HUES48 (cell line): ENCODE results near the gene BPHL.

Experiments used
- H3K27ac ChIP-seq: one replicate; pipeline ENCODE4 v1.7.0; 2013; ENCODE audit warnings: low read depth, low read length, inconsistent platforms
- H3K27me3 ChIP-seq: 2 replicates; pipeline ENCODE4 v1.6.1; 2013; ENCODE audit warnings: mild to moderate bottlenecking, low read length; ENCODE audit not compliant: control insufficient read depth, insufficient read depth
- H3K36me3 ChIP-seq: 2 replicates; pipeline ENCODE4 v1.6.1; 2013; ENCODE audit warnings: low read length; ENCODE audit not compliant: control insufficient read depth, insufficient read depth
- H3K4me1 ChIP-seq: 2 replicates; pipeline ENCODE4 v1.6.1; 2013; ENCODE audit warnings: mild to moderate bottlenecking, low read length; ENCODE audit not compliant: control insufficient read depth, insufficient read depth
- H3K4me3 ChIP-seq: 2 replicates; pipeline ENCODE4 v1.5.1; 2013; ENCODE audit warnings: mild to moderate bottlenecking, low read depth, low read length
- H3K9ac ChIP-seq: 2 replicates; pipeline ENCODE4 v1.6.1; 2013; ENCODE audit warnings: mild to moderate bottlenecking, low read depth, low read length, moderate library complexity
- H3K9me3 ChIP-seq: 2 replicates; pipeline ENCODE4 v1.6.1; 2013; ENCODE audit warnings: low read length; ENCODE audit not compliant: control insufficient read depth, insufficient read depth

Gene BPHL

GRCh38 chr6:3086282-3086946 lies 32.1 kb upstream of the BPHL start:
- no peak overlapping the region for H3K9ac ChIP-seq
- H3K27ac ChIP-seq, result no peak overlapping the region
- H3K27me3 ChIP-seq, result no peaks in the 10 kb centered on the region
- H3K4me1 ChIP-seq, result no peaks in the 10 kb centered on the region
- peaks cover 84% of the 10 kb centered on the region for H3K36me3 ChIP-seq
- no peak overlapping the region for H3K4me3 ChIP-seq
- H3K9me3 ChIP-seq, result peaks cover 50% of the 10 kb centered on the region

DNA sequence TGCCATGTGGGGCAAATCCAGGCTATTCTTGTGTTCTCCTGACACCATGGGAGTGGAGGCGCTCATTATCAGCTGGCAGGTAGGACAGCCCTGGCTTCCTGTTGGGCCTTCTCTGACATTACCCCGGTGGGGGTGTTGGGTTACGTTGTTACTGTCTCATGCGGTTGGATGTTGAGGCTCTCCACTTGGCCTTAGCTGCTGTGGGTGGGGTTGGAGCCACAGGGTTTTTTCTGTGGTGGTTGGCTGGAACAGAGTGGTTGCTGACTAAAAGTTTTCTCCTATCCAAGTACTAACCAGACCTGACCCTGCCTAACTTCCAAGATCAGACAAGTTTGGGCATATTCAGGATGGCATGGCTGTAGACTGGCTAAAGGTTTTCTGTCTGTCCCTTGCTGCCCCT lies 30.1 kb upstream of the BPHL start:
- Histone ChIP-seq H3K9me3 (peaks cover 50% of the 10 kb centered on the region), H3K27ac (no peak overlapping the region), H3K36me3 (peaks cover 70% of the 10 kb centered on the region), H3K9ac (no peak overlapping the region), H3K4me3 (no peak overlapping the region), H3K27me3 (no peaks in the 10 kb centered on the region), H3K4me1 (no peaks in the 10 kb centered on the region)

GRCh38 chr6:3088968-3089367 lies 29.5 kb upstream of the BPHL start:
- H3K36me3 ChIP-seq, result peaks cover 66% of the 10 kb centered on the region
- H3K9ac ChIP-seq, result no peak overlapping the region
- H3K9me3 ChIP-seq, result peaks cover 52% of the 10 kb centered on the region
- no peaks in the 10 kb centered on the region for H3K4me1 ChIP-seq
- no peaks in the 10 kb centered on the region for H3K27me3 ChIP-seq
- peak overlapping the region; percentile 31; the same call in 1 of the 2 replicates for H3K4me3 ChIP-seq
- no peak overlapping the region for H3K27ac ChIP-seq

DNA sequence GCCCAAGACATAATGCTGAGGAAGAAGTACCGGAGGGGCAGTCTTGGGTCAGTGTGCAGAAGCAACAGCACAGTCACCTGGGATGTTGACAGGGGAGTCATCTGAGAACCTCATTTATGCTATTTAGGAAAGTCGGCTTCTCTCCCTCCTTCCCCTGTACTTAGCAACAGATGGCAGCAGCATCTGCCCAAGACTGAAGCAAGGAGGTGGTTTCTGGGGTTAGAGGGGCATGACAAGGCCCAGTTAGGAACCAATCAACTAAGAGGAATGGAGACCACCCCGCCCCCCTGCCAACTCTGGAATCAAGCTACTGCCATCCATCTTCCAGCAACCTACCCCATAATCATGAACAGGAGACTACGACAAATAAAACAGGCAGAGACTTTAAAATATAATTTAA lies 28.5 kb upstream of the BPHL start:
- peak overlapping the region; percentile 31 for H3K4me3 ChIP-seq
- peaks cover 59% of the 10 kb centered on the region for H3K9me3 ChIP-seq
- no peak overlapping the region for H3K9ac ChIP-seq
- H3K27me3 ChIP-seq, result no peaks in the 10 kb centered on the region
- H3K4me1 ChIP-seq, result no peaks in the 10 kb centered on the region
- no peak overlapping the region for H3K27ac ChIP-seq
- peaks cover 67% of the 10 kb centered on the region for H3K36me3 ChIP-seq

DNA sequence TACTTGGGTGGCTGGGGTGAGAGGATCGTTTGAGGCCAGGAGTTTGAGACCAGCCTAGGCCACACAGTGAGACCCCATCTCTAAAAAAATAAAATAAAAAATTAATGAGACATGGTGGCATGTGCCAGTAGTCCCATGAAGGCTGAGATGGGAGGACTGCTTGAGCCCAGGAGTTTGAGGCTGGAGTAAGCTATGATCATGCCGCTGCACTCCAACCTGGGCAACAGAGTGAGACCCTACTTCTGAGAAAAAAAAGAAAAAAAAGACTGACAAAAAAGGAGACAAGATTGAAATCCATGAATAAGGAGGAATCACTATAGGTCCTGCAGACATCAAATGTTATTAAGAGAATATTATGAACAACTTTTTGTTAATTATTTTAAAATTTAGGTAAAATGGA lies 23.7 kb upstream of the BPHL start:
- H3K27me3 ChIP-seq, result no peaks in the 10 kb centered on the region
- no peak overlapping the region for H3K27ac ChIP-seq
- H3K4me1 ChIP-seq, result no peaks in the 10 kb centered on the region
- H3K9me3 ChIP-seq, result peaks cover 40% of the 10 kb centered on the region
- H3K9ac ChIP-seq, result no peak overlapping the region
- no peak overlapping the region for H3K4me3 ChIP-seq
- peaks cover 57% of the 10 kb centered on the region for H3K36me3 ChIP-seq

DNA sequence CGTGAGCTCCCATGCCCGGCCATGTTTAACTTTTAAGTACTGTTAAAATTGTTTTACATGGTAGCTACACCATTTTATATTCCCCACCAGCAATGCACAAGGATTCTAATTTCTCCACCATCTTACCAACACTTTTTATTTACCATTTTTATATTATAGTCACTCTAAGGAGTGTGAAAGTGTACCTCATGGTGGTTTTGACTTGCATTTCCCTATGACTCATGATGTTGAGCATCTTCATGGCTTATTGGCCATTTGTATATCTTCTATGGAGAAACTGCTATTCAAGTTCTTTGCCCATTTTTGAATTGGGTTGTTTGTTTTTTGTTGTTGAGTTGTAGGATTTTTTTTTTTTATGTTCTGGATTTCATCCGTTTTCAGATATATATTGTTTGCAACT lies 15.6 kb upstream of the BPHL start:
- no peak overlapping the region for H3K4me3 ChIP-seq
- H3K9ac ChIP-seq, result no peak overlapping the region
- H3K4me1 ChIP-seq, result no peaks in the 10 kb centered on the region
- H3K27me3 ChIP-seq, result no peaks in the 10 kb centered on the region
- H3K36me3 ChIP-seq, result peaks cover 65% of the 10 kb centered on the region
- no peak overlapping the region for H3K27ac ChIP-seq
- H3K9me3 ChIP-seq, result no peaks in the 10 kb centered on the region

DNA sequence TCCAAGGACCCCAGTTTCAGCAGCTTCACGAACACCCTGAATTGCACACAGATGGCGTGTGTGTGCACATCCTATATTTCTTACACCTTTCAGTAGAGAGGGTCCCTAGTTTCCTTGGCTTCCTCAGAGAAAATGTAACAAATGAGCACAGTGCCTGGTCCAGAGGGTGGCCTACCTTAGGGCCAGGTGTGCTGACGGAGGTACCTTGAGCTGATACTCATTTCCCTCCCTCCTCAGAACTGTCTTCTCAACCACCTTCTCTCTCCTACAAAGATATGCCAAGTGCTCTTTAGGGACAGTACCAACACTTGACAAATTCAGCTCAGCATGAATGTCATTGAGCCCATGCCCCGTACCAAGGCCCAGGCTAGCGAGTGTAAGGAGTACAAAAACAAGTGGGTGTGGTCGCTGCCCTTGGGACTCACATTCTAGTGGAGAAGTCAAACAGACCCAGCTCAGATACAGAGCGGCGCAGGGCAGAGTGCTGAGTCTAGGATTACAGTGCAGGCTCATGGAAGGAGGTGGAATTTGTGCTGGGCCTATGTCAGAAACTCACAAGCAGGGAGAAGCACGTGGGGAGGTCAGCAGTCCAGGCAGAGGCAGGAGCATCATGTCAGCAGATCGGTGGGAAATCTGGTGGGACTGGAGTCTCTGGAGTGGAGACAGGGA lies 9.6 kb upstream of the BPHL start:
- Histone ChIP-seq H3K4me1 (no peaks in the 10 kb centered on the region), H3K36me3 (peaks cover 84% of the 10 kb centered on the region), H3K27me3 (no peaks in the 10 kb centered on the region), H3K27ac (no peak overlapping the region), H3K9me3 (no peaks in the 10 kb centered on the region), H3K9ac (no peak overlapping the region), H3K4me3 (no peak overlapping the region)

- H3K36me3 ChIP-seq, result peaks cover 84% of the 10 kb centered on the region
- H3K4me3 ChIP-seq, result no peak overlapping the region
- no peak overlapping the region for H3K9ac ChIP-seq
- H3K9me3 ChIP-seq, result no peaks in the 10 kb centered on the region
- no peaks in the 10 kb centered on the region for H3K27me3 ChIP-seq
- H3K27ac ChIP-seq, result no peak overlapping the region
- H3K4me1 ChIP-seq, result no peaks in the 10 kb centered on the region
These were observed 8.8 kb upstream of the BPHL start for GRCh38 chr6:3109761-3110160.

DNA sequence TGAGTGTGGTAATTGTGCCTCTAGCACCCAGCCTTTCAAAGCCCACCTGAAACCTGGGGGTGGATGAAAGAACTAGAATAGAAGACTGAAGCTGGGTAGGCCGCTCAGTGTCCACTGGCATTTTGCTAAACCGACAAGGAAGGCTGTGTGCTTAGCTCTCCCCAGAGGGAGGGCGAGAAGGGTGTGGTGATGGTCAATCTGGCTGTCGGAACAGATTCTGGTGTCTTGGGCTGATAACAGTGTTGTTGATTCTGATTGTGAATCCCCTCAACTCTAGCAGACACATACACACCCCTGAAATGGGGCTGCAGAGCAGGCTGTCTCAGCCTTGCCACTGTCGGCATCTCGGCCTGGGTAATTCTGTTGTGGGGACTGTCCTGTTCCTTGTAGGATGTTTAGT lies 4.1 kb upstream of the BPHL start:
- Histone ChIP-seq H3K27ac (no peak overlapping the region), H3K9ac (no peak overlapping the region), H3K4me1 (peaks cover 10% of the 10 kb centered on the region), H3K36me3 (peaks cover 56% of the 10 kb centered on the region), H3K4me3 (no peak overlapping the region), H3K9me3 (no peaks in the 10 kb centered on the region), H3K27me3 (no peaks in the 10 kb centered on the region)

DNA sequence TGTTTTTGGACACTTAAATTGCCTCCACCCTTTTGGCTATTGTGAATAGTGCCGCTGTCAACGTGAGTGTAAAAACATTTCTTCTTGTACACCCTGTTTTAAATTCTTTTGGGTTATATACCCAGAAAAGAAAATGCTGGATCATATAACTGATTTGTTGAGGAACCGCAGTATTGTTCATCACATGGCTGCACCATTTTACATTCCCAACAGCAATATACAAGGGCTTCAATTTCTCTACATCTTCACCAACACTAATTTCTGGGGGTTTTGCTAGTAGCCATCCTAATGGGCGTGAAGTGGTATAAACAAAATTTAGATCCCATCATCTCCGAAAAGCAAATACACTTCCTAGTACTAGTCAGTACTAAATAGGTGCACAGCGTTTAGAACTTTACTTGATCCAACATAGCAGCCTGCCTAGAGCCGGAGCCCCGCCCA lies 579 bp upstream of the BPHL start:
- Histone ChIP-seq H3K9ac (peak overlapping the region; percentile 86), H3K4me1 (peaks cover 15% of the 10 kb centered on the region), H3K9me3 (no peaks in the 10 kb centered on the region), H3K4me3 (peak overlapping the region; percentile 97), H3K36me3 (peaks cover 28% of the 10 kb centered on the region), H3K27me3 (no peaks in the 10 kb centered on the region), H3K27ac (peak overlapping the region; percentile 100)

- Histone ChIP-seq H3K27me3 (no peaks in the 10 kb centered on the region), H3K27ac (peak overlapping the region; percentile 100)
These were observed 671 bp downstream of the BPHL start for GRCh38 chr6:3119040-3119723.

More at GRCh38 chr6:3119040-3119723, 671 bp downstream of the BPHL start:
- H3K4me3 ChIP-seq, result peak overlapping the region; percentile 97
- H3K9me3 ChIP-seq, result no peaks in the 10 kb centered on the region
- peaks cover 15% of the 10 kb centered on the region for H3K4me1 ChIP-seq
- peak overlapping the region; percentile 86 for H3K9ac ChIP-seq
- peaks cover 16% of the 10 kb centered on the region for H3K36me3 ChIP-seq
